OCI-LY3 (cell line): ENCODE data around the gene CDH4.

ENCODE experiments used
- H2AFZ ChIP-seq: fragments of 200-600, 300-600 bp; shearing (Covaris generic); 2 replicates; pipeline ENCODE4 v1.6.0; 2014; ENCODE audit warnings: antibody characterized with exemption, low read depth, low read length
- H3K27ac ChIP-seq: fragments of 200-600, 300-600 bp; sonication (generic); 2 replicates; pipeline ENCODE4 v1.5.1; 2014; ENCODE audit warnings: mild to moderate bottlenecking, low read length, moderate library complexity, mixed read lengths
- H3K27me3 ChIP-seq: fragments of 200-600, 300-600 bp; sonication (generic); 2 replicates; pipeline ENCODE4 v1.6.1; 2014; ENCODE audit warnings: low read depth, low read length, mixed read lengths
- H3K36me3 ChIP-seq: fragments of 200-600, 300-600 bp; sonication (generic); replicated peaks from 2 replicates; pipeline ENCODE3; 2014; ENCODE audit warnings: low read depth, low read length, mixed read lengths
- H3K4me1 ChIP-seq: fragments of 300-600, 200-600 bp; sonication (generic); 2 replicates; pipeline ENCODE4 v1.6.1; 2014; ENCODE audit warnings: low read length, mixed read lengths
- H3K4me2 ChIP-seq: fragments of 200-600, 300-600 bp; sonication (generic); 2 replicates; pipeline ENCODE4 v1.6.1; 2014; ENCODE audit warnings: low read length, mixed read lengths
- H3K4me3 ChIP-seq: fragments of 300-600, 200-600 bp; sonication (generic); 2 replicates; pipeline ENCODE4 v1.5.1; 2014; ENCODE audit warnings: antibody characterized with exemption, mild to moderate bottlenecking, low read length, moderate library complexity
- H3K79me2 ChIP-seq: fragments of 300-600, 200-600 bp; shearing (Covaris generic); 2 replicates; pipeline ENCODE4 v1.6.1; 2014; ENCODE audit warnings: mild to moderate bottlenecking, low read length, mixed read lengths
- H3K9ac ChIP-seq: fragments of 300-600, 200-600 bp; shearing (Covaris generic); 2 replicates; pipeline ENCODE4 v1.6.0; 2014; ENCODE audit warnings: mild to moderate bottlenecking, low read length, moderate library complexity
- H3K9me3 ChIP-seq: fragments of 200-600, 300-600 bp; shearing (Covaris generic); 2 replicates; pipeline ENCODE4 v1.6.1; 2014; ENCODE audit warnings: low read length, mixed read lengths; ENCODE audit not compliant: insufficient read depth
- H4K20me1 ChIP-seq: fragments of 200-600, 300-600 bp; sonication (generic); 2 replicates; pipeline ENCODE4 v1.6.1; 2016; ENCODE audit warnings: low read length, mixed read lengths; ENCODE audit not compliant: insufficient read depth
- CTCF ChIP-seq: fragments of 200-600, 300-600 bp; sonication (generic); IDR thresholded peaks from 2 replicates; pipeline ENCODE4 v1.5.1; 2014; ENCODE audit warnings: antibody characterized with exemption, low read length, low read depth
- EZH2phosphoT487 ChIP-seq: fragments of 200-600 bp; shearing (Covaris generic); IDR thresholded peaks from 2 replicates; pipeline ENCODE4 v1.6.1; 2018; ENCODE audit warnings: antibody characterized with exemption, mixed run types, low read depth

The CDH4 gene

DNA sequence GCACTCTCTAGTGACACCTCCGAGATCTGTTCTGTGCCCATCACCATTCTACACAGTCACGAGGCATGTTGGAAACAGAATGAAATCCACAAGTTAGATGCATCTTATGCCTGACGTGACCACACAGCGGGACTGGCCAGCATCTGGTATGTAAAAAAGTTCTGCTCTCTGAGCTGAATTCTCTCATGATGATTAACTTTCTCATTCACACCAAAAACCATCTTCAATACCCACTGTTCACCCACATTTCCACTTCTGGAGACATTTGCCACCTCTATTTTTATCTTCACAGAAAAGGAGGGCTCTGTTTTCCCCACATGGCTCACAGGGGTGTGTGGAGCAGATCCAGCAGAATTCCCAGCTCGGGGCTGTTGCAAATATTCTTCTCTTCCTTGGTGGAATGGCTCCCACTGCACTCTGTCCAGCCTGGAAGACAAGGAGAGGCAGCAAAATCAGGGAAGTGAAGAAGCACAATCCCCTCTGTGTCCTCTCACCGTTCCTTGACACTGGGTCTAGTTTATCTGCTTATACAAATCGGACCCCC, 510.2 kb downstream of the CDH4 start:
- Histone ChIP-seq H3K9ac (no peak overlapping the region), H4K20me1 (no peaks in the 10 kb centered on the region), H3K27ac (no peak overlapping the region), H3K79me2 (no peaks in the 10 kb centered on the region), H3K9me3 (no peaks in the 10 kb centered on the region), H3K27me3 (0 out of 2 replicates have a peak, but pooled peaks cover 7% of the 10 kb centered on the region), H3K4me2 (no peak overlapping the region), H3K4me1 (no peaks in the 10 kb centered on the region), H2AFZ (no peak overlapping the region), H3K36me3 (no peaks in the 10 kb centered on the region), H3K4me3 (no peak overlapping the region)
- TF ChIP-seq CTCF: no peak
- no peak for TF ChIP-seq EZH2phosphoT487

DNA sequence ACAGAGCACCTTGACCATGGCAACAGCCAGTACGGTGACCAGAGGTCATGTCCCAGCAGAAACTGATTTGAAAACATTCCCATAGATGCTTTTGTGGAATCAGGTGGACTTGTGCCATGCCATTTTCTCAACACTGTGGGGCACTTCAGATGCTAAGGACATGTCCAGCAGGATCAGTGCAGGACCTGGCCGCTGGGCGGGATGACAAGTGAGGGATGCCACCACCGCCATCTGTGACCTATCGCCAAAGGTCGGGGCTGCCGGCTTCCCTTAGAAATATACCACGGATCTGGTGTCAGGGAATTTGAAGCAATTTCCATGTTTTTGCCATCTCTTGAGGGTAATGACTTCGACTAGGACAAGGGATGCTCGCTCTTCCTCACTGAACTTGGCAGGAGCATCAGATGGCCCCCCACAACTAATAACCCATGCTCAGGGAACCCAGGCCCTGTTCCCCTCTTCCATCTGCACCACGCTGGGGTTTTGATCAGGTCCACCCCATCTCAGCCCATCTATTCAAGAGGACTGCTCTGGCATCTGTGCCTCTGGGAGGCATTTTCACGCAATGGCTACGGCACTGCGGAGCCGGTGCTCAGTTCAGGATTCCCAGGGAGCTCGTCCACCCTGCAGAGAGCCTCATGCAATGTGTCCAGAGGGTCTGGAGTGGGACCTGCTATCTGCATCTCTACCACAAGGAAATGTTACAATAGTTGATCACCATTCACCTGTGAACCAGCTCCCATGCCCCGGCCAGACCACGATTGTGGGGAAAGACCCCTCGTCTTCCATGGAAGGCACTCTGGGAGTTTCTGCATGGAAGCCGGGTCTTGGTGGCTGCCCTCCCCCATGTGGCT, 511.1 kb downstream of the CDH4 start:
- 0 out of 2 replicates have a peak, but pooled peaks cover 7% of the 10 kb centered on the region for H3K27me3 ChIP-seq
- no peak overlapping the region for H3K4me3 ChIP-seq
- no peaks in the 10 kb centered on the region for H3K36me3 ChIP-seq
- no peaks in the 10 kb centered on the region for H4K20me1 ChIP-seq
- no peaks in the 10 kb centered on the region for H3K4me1 ChIP-seq
- no peaks in the 10 kb centered on the region for H3K9me3 ChIP-seq
- TF ChIP-seq CTCF (no peak), EZH2phosphoT487 (no peak)
- H3K27ac ChIP-seq: no peak overlapping the region
- no peaks in the 10 kb centered on the region for H3K79me2 ChIP-seq
- no peak overlapping the region for H3K9ac ChIP-seq
- no peak overlapping the region for H3K4me2 ChIP-seq
- no peak overlapping the region for H2AFZ ChIP-seq

GRCh38 chr20:61763740-61764400, 511.8 kb downstream of the CDH4 start:
- H3K9me3 ChIP-seq: no peaks in the 10 kb centered on the region
- H3K4me3 ChIP-seq: no peak overlapping the region
- H4K20me1 ChIP-seq: no peaks in the 10 kb centered on the region
- no peaks in the 10 kb centered on the region for H3K79me2 ChIP-seq
- 0 out of 2 replicates have a peak, but pooled peaks cover 7% of the 10 kb centered on the region for H3K27me3 ChIP-seq
- H3K27ac ChIP-seq: no peak overlapping the region
- H3K4me2 ChIP-seq: no peak overlapping the region
- no peak for TF ChIP-seq CTCF
- no peak for TF ChIP-seq EZH2phosphoT487
- no peak overlapping the region for H2AFZ ChIP-seq
- H3K4me1 ChIP-seq: no peaks in the 10 kb centered on the region
- H3K36me3 ChIP-seq: no peaks in the 10 kb centered on the region
- no peak overlapping the region for H3K9ac ChIP-seq

DNA sequence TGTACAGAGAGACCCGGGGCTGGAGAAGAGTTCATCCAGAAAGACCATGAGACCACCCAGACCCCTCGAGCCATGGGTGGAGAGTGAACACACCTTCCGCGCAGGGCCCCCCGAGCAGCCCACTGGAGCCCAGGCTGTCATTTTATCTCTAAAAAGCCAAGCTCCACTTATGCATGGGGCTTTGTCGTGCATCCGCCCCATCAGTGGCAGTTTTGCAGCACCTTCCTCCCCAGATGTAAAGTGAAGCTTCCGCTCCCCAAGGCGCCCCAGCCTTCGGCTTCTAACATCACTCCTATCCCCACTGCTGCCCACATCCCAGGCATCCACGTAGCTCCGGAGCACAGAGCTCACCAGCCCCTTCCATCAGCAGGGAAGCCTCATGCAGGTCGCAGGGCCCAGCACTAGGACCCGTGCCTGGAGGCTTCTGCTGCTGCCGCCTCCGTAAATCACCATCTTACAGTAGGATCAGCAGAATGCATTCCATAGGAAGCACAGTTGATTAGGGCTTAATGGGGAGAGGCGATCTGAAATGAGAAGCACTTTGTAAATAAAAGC, 512.5 kb downstream of the CDH4 start:
- Histone ChIP-seq H3K4me3 (no peak overlapping the region), H2AFZ (no peak overlapping the region), H3K27me3 (0 out of 2 replicates have a peak, but pooled peaks cover 7% of the 10 kb centered on the region), H3K27ac (no peak overlapping the region), H3K79me2 (no peaks in the 10 kb centered on the region), H3K9ac (no peak overlapping the region), H3K36me3 (no peaks in the 10 kb centered on the region), H3K9me3 (no peaks in the 10 kb centered on the region), H4K20me1 (no peaks in the 10 kb centered on the region), H3K4me1 (no peaks in the 10 kb centered on the region), H3K4me2 (no peak overlapping the region)
- no peak for TF ChIP-seq CTCF
- no peak for TF ChIP-seq EZH2phosphoT487
